ENCODE measurements around the gene ADARB1.

ADARB1 gene

GRCh38 chr21:45098867-45099266, 24.5 kb downstream of the ADARB1 start:
- DNase-seq = no peak

- no peak for DNase-seq
Observed at GRCh38 chr21:45099571-45099970, 25.2 kb downstream of the ADARB1 start.

- no peak for DNase-seq
Observed at GRCh38 chr21:45100866-45101265, 26.5 kb downstream of the ADARB1 start.

GRCh38 chr21:45102391-45102932, 28.1 kb downstream of the ADARB1 start:
- no peak for DNase-seq

- DNase-seq = no peak
Observed at GRCh38 chr21:45103971-45104520, 29.7 kb downstream of the ADARB1 start.

GRCh38 chr21:45104560-45104959, 30.2 kb downstream of the ADARB1 start:
- peak; percentile 14 for DNase-seq

GRCh38 chr21:45105906-45106485, 31.6 kb downstream of the ADARB1 start:
- DNase-seq = no peak

- DNase-seq = no peak
Observed at GRCh38 chr21:45108034-45108790, 33.8 kb downstream of the ADARB1 start.

GRCh38 chr21:45108808-45109781, 34.7 kb downstream of the ADARB1 start:
- no peak for DNase-seq

- DNase-seq = no peak
Observed at GRCh38 chr21:45109831-45110492, 35.6 kb downstream of the ADARB1 start.

GRCh38 chr21:45110873-45111624, 36.7 kb downstream of the ADARB1 start:
- no peak for DNase-seq

GRCh38 chr21:45111703-45112102, 37.3 kb downstream of the ADARB1 start:
- no peak for DNase-seq

- DNase-seq = no peak
Observed at GRCh38 chr21:45112371-45112770, 38.0 kb downstream of the ADARB1 start.

- DNase-seq = no peak
Observed at GRCh38 chr21:45113543-45113942, 39.2 kb downstream of the ADARB1 start.

- DNase-seq = no peak
Observed at GRCh38 chr21:45114072-45114471, 39.7 kb downstream of the ADARB1 start.

- DNase-seq = no peak
Observed at GRCh38 chr21:45114475-45114874, 40.1 kb downstream of the ADARB1 start.

- DNase-seq = no peak
Observed at GRCh38 chr21:45115141-45115540, 40.8 kb downstream of the ADARB1 start.

- DNase-seq = no peak
Observed at GRCh38 chr21:45116066-45116465, 41.7 kb downstream of the ADARB1 start.

GRCh38 chr21:45117314-45117713, 42.9 kb downstream of the ADARB1 start:
- no peak for DNase-seq

GRCh38 chr21:45118099-45118498, 43.7 kb downstream of the ADARB1 start:
- DNase-seq = no peak

GRCh38 chr21:45119812-45120211, 45.4 kb downstream of the ADARB1 start:
- no peak for DNase-seq
